Activated CD8-positive, alpha-beta T cell treated with anti-CD3 and anti-CD28 coated beads, Interleukin-2, amount 10 ng/mL, durations not matched to agents 7 days and 5 days (primary cell): ENCODE data around the gene MYLK. TPM values are rescaled to one million over a fixed set of nuclear protein-coding genes. Genes with fewer than 3 reads are reported as not detected.

Source experiments
- ATAC-seq: fragments of 150-1000 bp; cut with Tn5 transposase; one replicate; pipeline ENCODE4 v1.10.0; 2021; ENCODE audit warnings: moderate library complexity
- CTCF ChIA-PET: fragments of 350-600 bp; sonication (Branson Sonifier 250); formaldehyde crosslinking; loops from one replicate; lab custom pipeline; 2021; ENCODE audit warnings: antibody characterized with exemption; lab: Charles Lee
- POLR2A ChIA-PET: fragments of 350-600 bp; sonication (Branson Sonifier 250); formaldehyde crosslinking; loops from one replicate; lab custom pipeline; 2021; ENCODE audit warnings: antibody characterized with exemption; lab: Charles Lee
- DNase-seq: peaks from one replicate; pipeline ENCODE4 v3.0.0-alpha.2; 2020
- H3K27ac Mint-ChIP-seq: one replicate; pipeline ENCODE4 v1.8.0; 2021; ENCODE audit warnings: mild to moderate bottlenecking, mixed read lengths
- H3K27me3 Mint-ChIP-seq: one replicate; pipeline ENCODE4 v1.8.0; 2021; ENCODE audit warnings: low read depth, mixed read lengths
- H3K36me3 Mint-ChIP-seq: one replicate; pipeline ENCODE4 v1.8.0; 2021; ENCODE audit warnings: low read depth, mixed read lengths
- H3K4me1 Mint-ChIP-seq: one replicate; pipeline ENCODE4 v1.8.0; 2021; ENCODE audit warnings: low read depth, mixed read lengths
- H3K4me3 Mint-ChIP-seq: one replicate; pipeline ENCODE4 v1.8.0; 2021; ENCODE audit warnings: mild to moderate bottlenecking, mixed read lengths
- H3K9me3 Mint-ChIP-seq: one replicate; pipeline ENCODE4 v1.8.0; 2022; ENCODE audit warnings: mixed read lengths; ENCODE audit not compliant: insufficient read depth
- total RNA-seq, 2 experiments: library from RNA; stranded (reverse); gene quantifications; one replicate each; pipeline ENCODE4 v1.2.3, GENCODE V29; 2021

Gene MYLK
- total RNA-seq, 2 experiments from 2014 or later = not detected

- Mint-ChIP-seq H3K27ac (no peak overlapping the region), H3K4me3 (no peak overlapping the region), H3K36me3 (no peaks in the 10 kb centered on the region), H3K4me1 (no peaks in the 10 kb centered on the region), H3K9me3 (no peaks in the 10 kb centered on the region), H3K27me3 (no peaks in the 10 kb centered on the region)
- DNase-seq = no peak
- ATAC-seq = no peak
- POLR2A ChIA-PET = no interaction called here
- CTCF ChIA-PET = interaction anchor here (1.2 kb wide), 1 partner anchor 55 kb away, joined by 3 read pairs; no protein-coding TSS in a partner anchor
These were observed 187.3 kb downstream of the MYLK start for GRCh38 chr3:123696808-123697207.

GRCh38 chr3:123695731-123696640, 188.1 kb downstream of the MYLK start:
- H3K27me3 Mint-ChIP-seq = no peaks in the 10 kb centered on the region
- H3K9me3 Mint-ChIP-seq = no peaks in the 10 kb centered on the region
- POLR2A ChIA-PET = no interaction called here
- ATAC-seq (no peak), DNase-seq (no peak)
- no peaks in the 10 kb centered on the region for H3K4me1 Mint-ChIP-seq
- no peak overlapping the region for H3K27ac Mint-ChIP-seq
- no peak overlapping the region for H3K4me3 Mint-ChIP-seq
- CTCF ChIA-PET = interaction anchor here (1.2 kb wide), 1 partner anchor 54 kb away, joined by 3 read pairs; no protein-coding TSS in a partner anchor
- no peaks in the 10 kb centered on the region for H3K36me3 Mint-ChIP-seq

GRCh38 chr3:123695152-123695551, 189.0 kb downstream of the MYLK start:
- no peak for ATAC-seq
- no peak overlapping the region for H3K4me3 Mint-ChIP-seq
- no peaks in the 10 kb centered on the region for H3K9me3 Mint-ChIP-seq
- no peak for DNase-seq
- no peak overlapping the region for H3K27ac Mint-ChIP-seq
- H3K27me3 Mint-ChIP-seq = no peaks in the 10 kb centered on the region
- ChIA-PET POLR2A (no interaction called here), CTCF (no interaction called here)
- no peaks in the 10 kb centered on the region for H3K4me1 Mint-ChIP-seq
- no peaks in the 10 kb centered on the region for H3K36me3 Mint-ChIP-seq

- H3K4me1 Mint-ChIP-seq = no peaks in the 10 kb centered on the region
- H3K27ac Mint-ChIP-seq = no peak overlapping the region
- H3K9me3 Mint-ChIP-seq = no peaks in the 10 kb centered on the region
- no peaks in the 10 kb centered on the region for H3K36me3 Mint-ChIP-seq
- ChIA-PET POLR2A (no interaction called here), CTCF (no interaction called here)
- H3K27me3 Mint-ChIP-seq = no peaks in the 10 kb centered on the region
- ATAC-seq (no peak), DNase-seq (no peak)
- no peak overlapping the region for H3K4me3 Mint-ChIP-seq
These were observed 189.6 kb downstream of the MYLK start for GRCh38 chr3:123694366-123695087.

GRCh38 chr3:123693584-123694190, 190.4 kb downstream of the MYLK start:
- Mint-ChIP-seq H3K4me3 (no peak overlapping the region), H3K36me3 (no peaks in the 10 kb centered on the region), H3K27me3 (no peaks in the 10 kb centered on the region), H3K27ac (no peak overlapping the region), H3K4me1 (no peaks in the 10 kb centered on the region), H3K9me3 (no peaks in the 10 kb centered on the region)
- no peak for ATAC-seq
- DNase-seq = no peak
- ChIA-PET POLR2A (no interaction called here), CTCF (no interaction called here)

- no peak overlapping the region for H3K4me3 Mint-ChIP-seq
- POLR2A ChIA-PET = no interaction called here
- ATAC-seq (no peak), DNase-seq (no peak)
- CTCF ChIA-PET = no interaction called here
- no peaks in the 10 kb centered on the region for H3K27me3 Mint-ChIP-seq
- no peaks in the 10 kb centered on the region for H3K36me3 Mint-ChIP-seq
- no peak overlapping the region for H3K27ac Mint-ChIP-seq
- H3K9me3 Mint-ChIP-seq = no peaks in the 10 kb centered on the region
- H3K4me1 Mint-ChIP-seq = no peaks in the 10 kb centered on the region
These were observed 191.5 kb downstream of the MYLK start for GRCh38 chr3:123692671-123693070.

GRCh38 chr3:123692041-123692440, 192.1 kb downstream of the MYLK start:
- CTCF ChIA-PET = no interaction called here

GRCh38 chr3:123689831-123690230, 194.3 kb downstream of the MYLK start:
- H3K4me3 Mint-ChIP-seq = no peak overlapping the region
- H3K36me3 Mint-ChIP-seq = no peaks in the 10 kb centered on the region
- H3K9me3 Mint-ChIP-seq = no peaks in the 10 kb centered on the region
- CTCF ChIA-PET = interaction anchor here (1.1 kb wide), 1 partner anchor 9 kb away, joined by 3 read pairs; no protein-coding TSS in a partner anchor
- no peaks in the 10 kb centered on the region for H3K27me3 Mint-ChIP-seq
- H3K27ac Mint-ChIP-seq = no peak overlapping the region
- no peaks in the 10 kb centered on the region for H3K4me1 Mint-ChIP-seq
- ATAC-seq (no peak), DNase-seq (no peak)
- POLR2A ChIA-PET = no interaction called here

More at GRCh38 chr3:123692041-123692440, 192.1 kb downstream of the MYLK start:
- no peaks in the 10 kb centered on the region for H3K27me3 Mint-ChIP-seq
- no peak for ATAC-seq
- H3K9me3 Mint-ChIP-seq = no peaks in the 10 kb centered on the region
- H3K4me1 Mint-ChIP-seq = no peaks in the 10 kb centered on the region
- no peak overlapping the region for H3K27ac Mint-ChIP-seq
- POLR2A ChIA-PET = no interaction called here
- no peaks in the 10 kb centered on the region for H3K36me3 Mint-ChIP-seq
- no peak for DNase-seq
- no peak overlapping the region for H3K4me3 Mint-ChIP-seq

GRCh38 chr3:123688241-123688747, 195.8 kb downstream of the MYLK start:
- Mint-ChIP-seq H3K36me3 (no peaks in the 10 kb centered on the region), H3K9me3 (no peaks in the 10 kb centered on the region), H3K27ac (no peak overlapping the region), H3K4me1 (no peaks in the 10 kb centered on the region), H3K4me3 (no peak overlapping the region), H3K27me3 (no peaks in the 10 kb centered on the region)
- ChIA-PET CTCF (no interaction called here), POLR2A (no interaction called here)
- DNase-seq (no peak), ATAC-seq (no peak)

- DNase-seq (no peak), ATAC-seq (no peak)
- Mint-ChIP-seq H3K4me1 (no peaks in the 10 kb centered on the region), H3K27ac (no peak overlapping the region), H3K27me3 (no peaks in the 10 kb centered on the region), H3K9me3 (no peaks in the 10 kb centered on the region), H3K4me3 (no peak overlapping the region), H3K36me3 (no peaks in the 10 kb centered on the region)
- ChIA-PET CTCF (no interaction called here), POLR2A (no interaction called here)
These were observed 196.8 kb downstream of the MYLK start for GRCh38 chr3:123687286-123687685.

- H3K27me3 Mint-ChIP-seq = peaks cover 6% of the 10 kb centered on the region
- H3K27ac Mint-ChIP-seq = no peak overlapping the region
- ChIA-PET CTCF (no interaction called here), POLR2A (no interaction called here)
- no peak for DNase-seq
- ATAC-seq = no peak
- H3K4me1 Mint-ChIP-seq = no peaks in the 10 kb centered on the region
- no peak overlapping the region for H3K4me3 Mint-ChIP-seq
- H3K9me3 Mint-ChIP-seq = no peaks in the 10 kb centered on the region
- no peaks in the 10 kb centered on the region for H3K36me3 Mint-ChIP-seq
These were observed 197.9 kb downstream of the MYLK start for GRCh38 chr3:123686251-123686650.
